NCI-H524 (cell line): ENCODE results near the gene HDC.

Source experiments
- DNase-seq, 2 experiments: peaks; one replicate each; lab custom pipeline; 2025; lab: John Stamatoyannopoulos, UW

The HDC gene

GRCh38 chr15:50225057-50225456, 40.5 kb downstream of the HDC start:
- no peak for DNase-seq

- no peak for DNase-seq
These were observed 40.9 kb downstream of the HDC start for GRCh38 chr15:50224606-50225005.

DNA sequence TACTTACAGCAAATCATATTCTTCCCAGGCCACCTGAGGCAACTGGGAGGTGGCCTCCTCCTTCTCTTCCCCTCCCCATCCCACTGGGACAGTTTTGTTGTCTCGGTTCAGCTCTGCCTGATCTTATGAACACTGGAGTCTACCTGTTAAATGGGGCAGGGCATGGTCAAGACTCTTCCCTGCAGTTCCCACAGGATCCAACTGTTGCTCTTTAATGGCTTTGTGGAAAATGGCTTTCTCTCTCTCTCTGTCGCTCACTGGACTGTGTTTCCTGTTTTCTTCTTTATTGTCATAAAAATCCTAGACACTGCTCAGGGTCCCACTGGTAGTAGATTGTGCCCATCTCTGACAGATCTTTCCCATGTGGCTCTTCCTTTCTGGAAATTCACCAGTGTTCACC, 43.3 kb downstream of the HDC start:
- DNase-seq: no peak

- DNase-seq: no peak
These were observed 45.7 kb downstream of the HDC start for GRCh38 chr15:50219820-50220219.

DNA sequence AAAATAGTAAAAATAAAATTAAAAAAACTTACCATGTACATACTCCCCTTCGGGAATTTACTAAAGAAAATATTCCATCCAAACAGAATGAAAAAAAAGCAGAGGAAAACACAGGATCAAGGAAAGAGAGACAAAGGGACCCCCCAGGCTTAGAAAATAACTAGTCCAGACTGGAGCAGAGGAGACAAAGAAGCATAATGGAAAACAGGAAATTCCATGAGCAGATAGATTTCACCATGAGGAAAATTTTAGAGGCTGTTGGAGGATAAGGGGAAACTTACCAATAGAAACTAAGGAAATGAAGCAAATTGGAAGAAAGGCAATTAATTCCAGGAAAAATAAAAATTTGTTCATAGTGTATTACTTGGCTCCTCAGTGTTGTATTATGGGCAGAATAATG, 46.8 kb downstream of the HDC start:
- no peak for DNase-seq

DNA sequence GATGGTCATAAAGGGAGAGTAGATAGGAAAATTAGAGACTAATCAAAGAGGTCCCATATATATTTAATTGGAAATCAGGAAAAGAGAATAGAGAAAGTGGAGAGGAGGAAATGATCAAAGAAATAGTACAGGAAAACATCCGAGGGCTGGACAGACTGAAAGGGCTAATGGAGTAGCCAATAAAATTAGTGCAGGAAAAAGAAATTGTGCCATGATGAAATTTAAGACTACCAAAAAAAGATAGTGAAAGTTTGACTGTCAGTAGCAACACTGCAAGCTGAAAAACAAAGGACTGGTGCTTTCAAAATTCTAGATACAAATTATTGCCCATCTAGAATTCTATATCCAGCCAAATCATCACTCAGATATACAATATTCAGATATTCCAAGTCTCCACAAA, 47.2 kb downstream of the HDC start:
- no peak for DNase-seq

DNA sequence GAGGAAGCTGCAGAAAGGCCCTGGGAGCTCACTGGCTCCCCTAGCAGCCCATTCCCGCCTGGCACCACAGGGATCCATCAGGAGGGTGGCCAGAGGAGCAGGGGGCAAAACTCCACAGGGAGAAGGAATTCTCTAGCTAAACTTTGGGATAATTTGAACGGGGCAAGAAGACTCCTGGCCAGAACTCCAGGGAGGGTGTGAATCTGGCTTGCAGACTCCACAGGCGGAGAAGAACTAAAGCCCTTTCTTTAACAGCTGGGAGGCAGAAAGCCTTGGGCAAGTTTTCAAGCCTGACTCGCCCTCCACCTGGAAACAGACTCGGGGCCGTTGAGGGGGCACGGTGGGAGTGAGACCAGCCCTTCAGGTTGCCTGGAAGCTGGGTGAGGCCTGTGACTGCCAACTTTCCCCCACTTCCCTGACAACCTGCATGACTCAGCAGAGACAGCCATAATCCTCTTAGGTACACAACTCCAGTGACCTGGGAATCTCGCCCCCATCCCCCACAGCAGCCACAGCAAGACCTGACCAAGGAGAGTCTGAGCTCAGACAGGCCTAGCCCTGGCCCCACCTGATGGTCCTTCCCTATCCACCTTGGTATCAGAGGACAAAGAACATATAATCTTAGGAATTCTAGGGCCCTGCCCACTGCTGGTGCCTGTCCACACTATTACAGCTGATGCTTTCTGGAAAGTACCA, 54.9 kb downstream of the HDC start:
- no peak for DNase-seq

- no peak for DNase-seq
These were observed 55.7 kb downstream of the HDC start for GRCh38 chr15:50209809-50210208.

- DNase-seq: no peak
These were observed 59.5 kb downstream of the HDC start for GRCh38 chr15:50206020-50206419.

DNA sequence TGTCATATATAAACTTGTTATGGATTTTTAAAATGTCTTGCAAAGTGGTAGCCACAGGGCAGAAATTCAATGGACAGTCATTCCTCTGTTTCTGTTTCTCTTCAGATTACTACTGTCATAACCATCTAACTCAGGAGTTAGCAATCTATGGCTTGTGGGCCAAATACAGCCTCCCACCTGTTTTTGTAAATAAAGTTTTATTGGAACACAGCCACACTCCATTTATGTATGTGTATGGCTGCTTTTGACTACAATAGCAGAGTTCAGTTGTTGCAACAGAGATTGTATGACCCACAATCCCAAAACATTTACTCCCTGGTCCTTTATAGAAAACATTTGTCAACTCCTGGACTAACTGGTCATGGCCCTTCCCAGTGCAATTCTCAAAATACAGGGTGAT, 63.5 kb downstream of the HDC start:
- no peak for DNase-seq

- no peak for DNase-seq
These were observed 72.5 kb downstream of the HDC start for GRCh38 chr15:50192926-50193620.

DNA sequence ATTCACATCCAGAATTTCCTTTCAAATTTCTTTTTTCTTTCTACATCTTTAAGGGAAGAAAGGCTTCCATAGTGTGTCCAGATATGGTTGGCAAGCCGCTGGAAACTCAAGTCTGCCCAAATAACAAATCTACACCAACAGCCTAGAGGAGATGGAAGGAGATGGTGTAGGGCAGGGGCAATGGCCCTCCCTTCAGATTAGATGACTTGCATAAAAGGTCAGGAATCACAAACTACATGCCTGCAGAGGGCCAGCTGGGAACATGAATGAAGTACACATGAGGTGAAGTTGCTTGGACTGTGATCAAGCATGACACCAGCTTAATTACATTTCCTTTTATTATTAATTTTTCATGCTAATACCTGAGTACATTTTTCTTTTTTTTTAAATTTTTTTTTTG, 73.4 kb downstream of the HDC start:
- DNase-seq: no peak
